ENCODE data around the gene JMJD1C.

DNA sequence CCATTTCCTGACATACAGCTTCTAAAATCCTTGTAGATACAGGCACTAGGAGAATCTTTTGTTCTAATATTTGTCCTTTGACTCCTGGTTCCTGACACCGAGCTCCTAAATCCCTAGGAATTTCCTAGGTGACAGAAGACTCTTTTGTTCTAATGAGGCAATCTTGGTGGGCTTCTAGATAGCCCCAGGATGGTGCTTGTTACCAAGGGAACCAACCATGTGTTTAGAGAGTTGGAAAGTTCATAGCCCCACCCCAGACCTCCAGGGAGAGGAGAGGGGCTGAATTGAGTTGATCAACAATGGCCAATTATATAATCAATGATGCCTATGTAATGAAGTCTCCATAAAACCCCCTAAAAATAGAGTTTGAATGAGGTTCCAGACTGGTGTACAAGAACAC is 145.1 kb downstream of the JMJD1C start:
- TF ChIP-seq, protein P1, sequence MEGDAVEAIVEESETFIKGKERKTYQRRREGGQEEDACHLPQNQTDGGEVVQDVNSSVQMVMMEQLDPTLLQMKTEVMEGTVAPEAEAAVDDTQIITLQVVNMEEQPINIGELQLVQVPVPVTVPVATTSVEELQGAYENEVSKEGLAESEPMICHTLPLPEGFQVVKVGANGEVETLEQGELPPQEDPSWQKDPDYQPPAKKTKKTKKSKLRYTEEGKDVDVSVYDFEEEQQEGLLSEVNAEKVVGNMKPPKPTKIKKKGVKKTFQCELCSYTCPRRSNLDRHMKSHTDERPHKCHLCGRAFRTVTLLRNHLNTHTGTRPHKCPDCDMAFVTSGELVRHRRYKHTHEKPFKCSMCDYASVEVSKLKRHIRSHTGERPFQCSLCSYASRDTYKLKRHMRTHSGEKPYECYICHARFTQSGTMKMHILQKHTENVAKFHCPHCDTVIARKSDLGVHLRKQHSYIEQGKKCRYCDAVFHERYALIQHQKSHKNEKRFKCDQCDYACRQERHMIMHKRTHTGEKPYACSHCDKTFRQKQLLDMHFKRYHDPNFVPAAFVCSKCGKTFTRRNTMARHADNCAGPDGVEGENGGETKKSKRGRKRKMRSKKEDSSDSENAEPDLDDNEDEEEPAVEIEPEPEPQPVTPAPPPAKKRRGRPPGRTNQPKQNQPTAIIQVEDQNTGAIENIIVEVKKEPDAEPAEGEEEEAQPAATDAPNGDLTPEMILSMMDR (IDR thresholded peaks at IDR 0.05), result no peak
- no peak for TF ChIP-seq POLR2A (IDR thresholded peaks at IDR 0.05)
